WI38 (cell line): ENCODE data around the gene CEP63.

Source experiments
- H3K4me3 ChIP-seq: 2 replicates; pipeline ENCODE4 v1.5.1; 2011; ENCODE audit warnings: low read depth, mild to moderate bottlenecking, control low read depth, low read length
- CTCF ChIP-seq: IDR thresholded peaks from 2 replicates; pipeline ENCODE4 v1.5.1; 2012; ENCODE audit warnings: low read depth, mild to moderate bottlenecking, control low read depth, low read length

The CEP63 gene

GRCh38 chr3:134459562-134459961 lies 26.3 kb upstream of the CEP63 start:
- no peak for TF ChIP-seq CTCF

DNA sequence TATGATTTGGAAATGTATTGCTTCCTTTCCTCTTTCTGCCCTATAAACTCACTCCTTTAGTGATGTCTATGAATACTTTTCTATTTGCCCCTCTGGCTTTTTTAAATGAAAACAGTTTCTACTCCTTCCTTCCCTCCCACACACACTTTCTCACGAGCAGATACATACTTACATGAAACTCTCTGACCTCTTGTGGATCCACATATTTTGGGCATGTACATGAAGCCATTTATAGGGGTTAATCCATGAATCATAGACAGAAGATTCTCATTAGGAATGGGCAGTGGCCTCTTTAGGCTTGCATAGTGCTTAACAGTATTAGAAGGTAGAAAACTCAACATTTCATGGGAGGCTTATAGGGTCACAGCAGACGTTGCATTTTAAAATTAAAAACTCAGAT lies 24.9 kb upstream of the CEP63 start:
- no peak overlapping the region for H3K4me3 ChIP-seq
- no peak for TF ChIP-seq CTCF

More at GRCh38 chr3:134459562-134459961, 26.3 kb upstream of the CEP63 start:
- H3K4me3 ChIP-seq, result no peak overlapping the region

- peak overlapping the region; percentile 15; the same call in 1 of the 2 replicates for H3K4me3 ChIP-seq
- TF ChIP-seq CTCF, result no peak
These were observed 23.4 kb upstream of the CEP63 start for GRCh38 chr3:134462331-134462941.

- peak overlapping the region; percentile 29; the same call in 1 of the 2 replicates for H3K4me3 ChIP-seq
- TF ChIP-seq CTCF, result no peak
These were observed 22.2 kb upstream of the CEP63 start for GRCh38 chr3:134463676-134464063.

DNA sequence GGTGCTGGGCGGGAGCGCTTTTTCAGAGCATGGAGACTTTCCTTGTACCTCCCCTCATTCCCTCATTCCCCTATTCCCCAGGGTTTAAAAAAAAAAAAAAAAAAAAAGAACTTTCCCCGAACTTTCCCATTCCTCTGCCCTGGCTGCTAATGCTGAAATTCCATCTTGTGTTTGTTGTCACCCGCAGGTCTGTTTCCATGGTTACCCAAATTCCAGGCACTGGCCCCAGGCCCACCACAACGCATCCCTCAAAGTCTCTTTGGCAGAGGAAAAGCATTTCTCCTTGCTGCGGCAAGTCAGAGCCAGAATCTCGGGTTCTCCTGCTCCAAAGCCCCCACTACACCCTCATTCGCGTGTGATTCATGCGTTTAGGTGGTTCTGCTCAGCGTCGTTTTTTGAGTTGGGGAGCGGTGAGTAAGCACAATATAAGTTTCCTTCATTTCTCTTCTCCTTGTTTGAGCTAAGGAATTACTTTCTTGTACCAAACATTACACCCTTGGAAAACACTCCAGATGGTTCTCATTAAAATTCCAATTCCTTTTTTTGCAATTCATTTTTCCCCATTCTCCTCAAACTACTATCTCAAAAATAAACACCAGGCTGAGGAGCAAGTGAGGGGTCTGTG lies 21.7 kb upstream of the CEP63 start:
- peak overlapping the region; percentile 29 for H3K4me3 ChIP-seq
- no peak for TF ChIP-seq CTCF

GRCh38 chr3:134464689-134465365 lies 21.0 kb upstream of the CEP63 start:
- H3K4me3 ChIP-seq, result peak overlapping the region; percentile 29
- no peak for TF ChIP-seq CTCF

DNA sequence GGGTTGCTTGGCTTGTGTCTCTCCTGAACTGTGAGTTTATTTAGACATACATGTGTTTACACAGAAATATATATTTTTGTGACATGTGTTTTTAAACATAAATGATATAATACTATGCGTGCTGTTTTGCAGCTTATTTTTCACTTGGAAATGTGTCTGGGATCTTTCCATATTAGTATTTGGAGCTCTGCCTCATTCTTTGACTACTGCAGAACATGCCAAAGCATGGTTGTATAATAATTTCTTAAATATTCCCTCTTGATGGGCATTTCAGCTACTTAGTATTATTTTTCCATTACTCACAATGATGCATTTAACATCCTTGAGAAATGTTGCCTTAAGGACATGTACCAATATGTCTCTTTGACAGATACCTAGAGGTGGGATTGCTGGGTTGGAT lies 19.5 kb upstream of the CEP63 start:
- H3K4me3 ChIP-seq, result no peak overlapping the region
- TF ChIP-seq CTCF, result no peak
